SKM-1 (cell line): Measurements from ENCODE around the gene ITM2C.

Experiments used
- DNase-seq: peaks from one replicate; lab custom pipeline; 2025; ENCODE audit not compliant: unreplicated experiment; lab: John Stamatoyannopoulos, UW

The ITM2C gene

GRCh38 chr2:230850358-230850658, 14.4 kb upstream of the ITM2C start:
- no peak for DNase-seq

- no peak for DNase-seq
These were observed 12.6 kb upstream of the ITM2C start for GRCh38 chr2:230852113-230852512.

GRCh38 chr2:230861552-230862255, 3.0 kb upstream of the ITM2C start:
- DNase-seq = no peak

GRCh38 chr2:230862292-230862691, 2.5 kb upstream of the ITM2C start:
- DNase-seq = no peak

GRCh38 chr2:230863031-230863430, 1.7 kb upstream of the ITM2C start:
- DNase-seq = no peak

GRCh38 chr2:230863442-230864121, 1.2 kb upstream of the ITM2C start:
- no peak for DNase-seq

- DNase-seq = no peak
These were observed 579 bp upstream of the ITM2C start for GRCh38 chr2:230864122-230864604.

- no peak for DNase-seq
These were observed 594 bp downstream of the ITM2C start for GRCh38 chr2:230865307-230865765.

GRCh38 chr2:230865766-230866755, 1.3 kb downstream of the ITM2C start:
- DNase-seq = no peak

GRCh38 chr2:230866756-230867523, 2.2 kb downstream of the ITM2C start:
- peak; percentile 79 for DNase-seq

- DNase-seq = no peak
These were observed 3.6 kb downstream of the ITM2C start for GRCh38 chr2:230868161-230868946.

- DNase-seq = no peak
These were observed 4.5 kb downstream of the ITM2C start for GRCh38 chr2:230868947-230869913.

- no peak for DNase-seq
These were observed 5.3 kb downstream of the ITM2C start for GRCh38 chr2:230869914-230870543.

GRCh38 chr2:230870544-230871360, 6.0 kb downstream of the ITM2C start:
- peak; percentile 39 for DNase-seq

GRCh38 chr2:230871361-230872150, 6.8 kb downstream of the ITM2C start:
- no peak for DNase-seq

GRCh38 chr2:230872151-230872967, 7.6 kb downstream of the ITM2C start:
- no peak for DNase-seq
